A549 (cell line): Measurements from ENCODE around the gene TUBGCP2. TPM values are rescaled to one million over a fixed set of nuclear protein-coding genes. Genes with fewer than 3 reads are reported as not detected.

ENCODE experiments used
- ATAC-seq, 2 experiments: fragments of 200-7000 bp in 1 of 2; fragments of >200 bp in 1 of 2; cut with Nextera tagmentation in 1 of 2; cut with Tn5 transposase in 1 of 2; 3 replicates each; pipeline versions ENCODE4 v1.8.0 to v1.9.1; 2018 to 2020; ENCODE audit warnings: mild to moderate bottlenecking in 1 of 2, moderate library complexity in 1 of 2
- CTCF ChIA-PET: fragments of 300-600 bp; sonication (Branson Sonifier 250); formaldehyde crosslinking; extraction: SDS; loops from one replicate; lab custom pipeline; 2021; ENCODE audit warnings: antibody characterized with exemption, inconsistent platforms; lab: Yijun Ruan, JAX
- POLR2A ChIA-PET: fragments of 350-600 bp; formaldehyde crosslinking; extraction: SDS; loops from one replicate; lab custom pipeline; 2021; ENCODE audit warnings: antibody characterized with exemption, inconsistent platforms; lab: Yijun Ruan, JAX
- DNase-seq, 2 experiments: peaks; one replicate each; pipeline versions ENCODE4 v3.0.0 to v3.0.0-alpha.2; 2011 to 2016; ENCODE audit warnings: low read depth in 1 of 2, low spot score in 1 of 2
- FAIRE-seq: peaks from 2 replicates; lab custom pipeline; 2011; peaks lifted over from hg19 to GRCh38; lab: Jason Lieb, UNC
- H3K27ac ChIP-seq, 2 experiments: fragments of >200 bp; sonication (Bioruptor Twin); formaldehyde crosslinking; 3 replicates each; pipeline ENCODE4 v1.5.1; 2016 to 2017
- H3K4me1 ChIP-seq: fragments of >200 bp; sonication (Bioruptor Twin); formaldehyde crosslinking; 3 replicates; pipeline ENCODE4 v1.6.1; 2016
- H3K4me2 ChIP-seq: fragments of >200 bp; sonication (Bioruptor Twin); formaldehyde crosslinking; 3 replicates; pipeline ENCODE4 v1.6.1; 2016
- H3K4me3 ChIP-seq: fragments of >200 bp; sonication (Bioruptor Twin); formaldehyde crosslinking; 3 replicates; pipeline ENCODE4 v1.5.1; 2016
- H3K9me3 ChIP-seq: fragments of >200 bp; sonication (Bioruptor Twin); formaldehyde crosslinking; 3 replicates; pipeline ENCODE4 v1.6.1; 2016
- ATOH8 ChIP-seq: fragments of 250-450 bp; sonication (Bioruptor Pico); IDR thresholded peaks from 2 replicates; pipeline ENCODE4 v1.5.0; 2020; ENCODE audit warnings: low read depth, mild to moderate bottlenecking, moderate library complexity
- CHD4 ChIP-seq: fragments of 200-600 bp; sonication (generic); IDR thresholded peaks from 2 replicates; pipeline ENCODE4 v1.6.1; 2016; ENCODE audit warnings: antibody characterized with exemption, mild to moderate bottlenecking, borderline replicate concordance
- E2F6 ChIP-seq: IDR thresholded peaks from 2 replicates; pipeline ENCODE4 v1.6.1; 2012; ENCODE audit warnings: low read depth, borderline replicate concordance
- ESRRA ChIP-seq: fragments of 150-350 bp; IDR thresholded peaks from 2 replicates; pipeline ENCODE4 v1.6.1; 2014; ENCODE audit warnings: mild to moderate bottlenecking, low read length, borderline replicate concordance
- FOSL2 ChIP-seq, 2 experiments: fragments of 450-650 bp in 1 of 2; fragments of >200 bp in 1 of 2; sonication (Bioruptor Twin) in 1 of 2; formaldehyde crosslinking; IDR thresholded peaks; 2 replicates each; pipeline versions ENCODE4 v1.5.0 to v1.6.1; 2016 to 2020; ENCODE audit warnings: mild to moderate bottlenecking in 1 of 2, moderate library complexity in 1 of 2
- HOXA7 ChIP-seq: fragments of 250-450 bp; sonication (Bioruptor Pico); IDR thresholded peaks from 2 replicates; pipeline ENCODE4 v1.5.0; 2020; ENCODE audit warnings: mild to moderate bottlenecking, moderate library complexity
- JUN ChIP-seq, 2 experiments: fragments of >200 bp; sonication (Bioruptor Twin); formaldehyde crosslinking; IDR thresholded peaks; 2 replicates in 1 of 2; 3 replicates in 1 of 2; pipeline ENCODE4 v1.6.1; 2016 to 2017
- JUNB ChIP-seq: fragments of >200 bp; sonication (Bioruptor Twin); formaldehyde crosslinking; IDR thresholded peaks from 2 replicates; pipeline ENCODE4 v1.6.1; 2016
- MAX ChIP-seq: IDR thresholded peaks from 2 replicates; pipeline ENCODE4 v1.6.1; 2012
- NPAS2 ChIP-seq: fragments of 250-450 bp; sonication (Bioruptor Pico); IDR thresholded peaks from 2 replicates; pipeline ENCODE4 v1.8.0; 2022; ENCODE audit warnings: mild to moderate bottlenecking, moderate library complexity, borderline replicate concordance
- PHF8 ChIP-seq: fragments of 200-600 bp; sonication (generic); IDR thresholded peaks from 2 replicates; pipeline ENCODE4 v1.6.1; 2016; ENCODE audit warnings: low read depth, mild to moderate bottlenecking, antibody characterized with exemption, moderate library complexity, borderline replicate concordance
- RAD21 ChIP-seq, 2 experiments: fragments of >200 bp in 1 of 2; sonication (Bioruptor Twin) in 1 of 2; formaldehyde crosslinking in 1 of 2; IDR thresholded peaks in 1 of 2; conservative IDR thresholded peaks in 1 of 2; 2 replicates in 1 of 2; 3 replicates in 1 of 2; pipeline ENCODE4 v1.6.1; 2012 to 2018; ENCODE audit warnings: inconsistent platforms in 1 of 2
- REST ChIP-seq: fragments of 200-600 bp; sonication (generic); IDR thresholded peaks from 2 replicates; pipeline ENCODE4 v1.6.1; 2016; ENCODE audit warnings: antibody characterized with exemption, mild to moderate bottlenecking, moderate library complexity
- TFCP2L1 ChIP-seq: fragments of 250-450 bp; sonication (Bioruptor Pico); IDR thresholded peaks from 2 replicates; pipeline ENCODE4 v1.5.0; 2021; ENCODE audit warnings: mild to moderate bottlenecking
- USF2 ChIP-seq: fragments of 450-650 bp; IDR thresholded peaks from 2 replicates; pipeline ENCODE4 v1.6.1; 2014; ENCODE audit warnings: antibody characterized with exemption
- ZC3H11A ChIP-seq: fragments of 450-650 bp; IDR thresholded peaks from 2 replicates; pipeline ENCODE4 v1.6.1; 2014; ENCODE audit warnings: antibody characterized with exemption, mild to moderate bottlenecking
- WGBS: methylation state at CpG from one replicate; pipeline ENCODE4 v1.1.6; 2017; ENCODE audit errors: missing lambda C conversion rate; 5-methylcytosine and 5-hydroxymethylcytosine counted together
- polyA plus RNA-seq, 4 experiments: library from polyadenylated mRNA; depleted of rRNA in 3 of 4; stranded (reverse); fragments of >200 nt; fragmentation: RNase III in 1 of 4; extraction: RNeasy Plus Mini Kit Qiagen cat#74134 plus additional on column Dnase treatment in 1 of 4; gene quantifications; 2 replicates in 3 of 4; 3 replicates in 1 of 4; pipeline ENCODE4 v1.2.3, GENCODE V29; 2011 to 2017

TUBGCP2 gene
- polyA plus RNA-seq, 2 of the 4 experiments (the other 2 are of a cell fraction): 33.6 to 44.5 TPM

GRCh38 chr10:133278577-133279265 lies 30.0 kb downstream of the TUBGCP2 start (continued):
- no peak for TF ChIP-seq REST

- Histone ChIP-seq H3K4me3 (no peak overlapping the region), H3K4me1 (peaks cover 4% of the 10 kb centered on the region; the same call in 1 of the 3 replicates), H3K9me3 (no peaks in the 10 kb centered on the region), H3K4me2 (no peak overlapping the region), H3K27ac (no peak overlapping the region)
- TF ChIP-seq FOSL2 (IDR thresholded peaks at IDR 0.05): no peak
- no peak for TF ChIP-seq FOSL2 (CRISPR knock-in tag; IDR thresholded peaks at IDR 0.05)
- no peak for TF ChIP-seq ATOH8
- no peak for TF ChIP-seq PHF8
- no peak for TF ChIP-seq E2F6
- no peak for TF ChIP-seq NPAS2 (CRISPR knock-in tag)
- TF ChIP-seq ESRRA: no peak
- no peak for TF ChIP-seq JUN (IDR thresholded peaks at IDR 0.05)
- no peak for TF ChIP-seq CHD4
- TF ChIP-seq ZC3H11A: no peak
- no peak for TF ChIP-seq USF2
- no peak for TF ChIP-seq TFCP2L1 (CRISPR knock-in tag)
- no peak for TF ChIP-seq RAD21 (conservative IDR thresholded peaks at IDR 0.05 in 1 of 2, IDR thresholded peaks at IDR 0.05 in 1 of 2)
- TF ChIP-seq MAX: no peak
- TF ChIP-seq JUNB: no peak
- no peak for TF ChIP-seq HOXA7
- ChIA-PET CTCF (interaction anchor here (0.9 to 4.3 kb wide), 5 partner anchors 14 to 135 kb away, joined by 3 to 21 read pairs (median 4); no protein-coding TSS in a partner anchor), POLR2A (no interaction called here)
- no peak for DNase-seq
- FAIRE-seq: no peak
- WGBS: 88% methylated on average over 10 of the region's 12 CpGs
- no peak for ATAC-seq
Observed at GRCh38 chr10:133277993-133278576, 30.6 kb downstream of the TUBGCP2 start.
